ENCODE measurements around the gene GNAI1.

GNAI1 gene

GRCh38 chr7:80134536-80135308, at the start of gene GNAI1:
Gene GNAI1 (plus strand): TSS chr7:80134831. CDS start chr7:80135161, 330 bp downstream.
- peak within 1 kb of the TSS; percentile 85 for H3K4me3 ChIP-seq (ENCODE audit: low read length)
- TF ChIP-seq ZNF274 (IDR thresholded peaks at IDR 0.05; ENCODE audit: low read depth, low read length), result no peak

- H3K4me3 ChIP-seq (ENCODE audit: low read length), result no peak overlapping the region
- TF ChIP-seq ZNF274 (IDR thresholded peaks at IDR 0.05; ENCODE audit: low read depth, low read length), result no peak
Measured at GRCh38 chr7:80087051-80087770, 47.4 kb upstream of the GNAI1 start.

GRCh38 chr7:80087771-80088170, 46.9 kb upstream of the GNAI1 start:
- no peak for TF ChIP-seq ZNF274 (IDR thresholded peaks at IDR 0.05; ENCODE audit: low read depth, low read length)

GRCh38 chr7:80088705-80089104, 45.9 kb upstream of the GNAI1 start:
- TF ChIP-seq ZNF274 (IDR thresholded peaks at IDR 0.05; ENCODE audit: low read depth, low read length), result no peak
- no peak overlapping the region for H3K4me3 ChIP-seq (ENCODE audit: low read length)

More at GRCh38 chr7:80087771-80088170, 46.9 kb upstream of the GNAI1 start:
- no peak overlapping the region for H3K4me3 ChIP-seq (ENCODE audit: low read length)

GRCh38 chr7:80089366-80089765, 45.3 kb upstream of the GNAI1 start:
- H3K4me3 ChIP-seq (ENCODE audit: low read length), result no peak overlapping the region
- no peak for TF ChIP-seq ZNF274 (IDR thresholded peaks at IDR 0.05; ENCODE audit: low read depth, low read length)

- TF ChIP-seq ZNF274 (IDR thresholded peaks at IDR 0.05; ENCODE audit: low read depth, low read length), result no peak
- H3K4me3 ChIP-seq (ENCODE audit: low read length), result no peak overlapping the region
Measured at GRCh38 chr7:80093349-80093748, 41.3 kb upstream of the GNAI1 start.

GRCh38 chr7:80095545-80095944, 39.1 kb upstream of the GNAI1 start:
- no peak overlapping the region for H3K4me3 ChIP-seq (ENCODE audit: low read length)
- no peak for TF ChIP-seq ZNF274 (IDR thresholded peaks at IDR 0.05; ENCODE audit: low read depth, low read length)

- H3K4me3 ChIP-seq (ENCODE audit: low read length), result no peak overlapping the region
- TF ChIP-seq ZNF274 (IDR thresholded peaks at IDR 0.05; ENCODE audit: low read depth, low read length), result no peak
Measured at GRCh38 chr7:80097756-80098155, 36.9 kb upstream of the GNAI1 start.

- no peak for TF ChIP-seq ZNF274 (IDR thresholded peaks at IDR 0.05; ENCODE audit: low read depth, low read length)
Measured at GRCh38 chr7:80098795-80099194, 35.8 kb upstream of the GNAI1 start.

GRCh38 chr7:80100254-80100653, 34.4 kb upstream of the GNAI1 start:
- TF ChIP-seq ZNF274 (IDR thresholded peaks at IDR 0.05; ENCODE audit: low read depth, low read length), result no peak
- no peak overlapping the region for H3K4me3 ChIP-seq (ENCODE audit: low read length)

More at GRCh38 chr7:80098795-80099194, 35.8 kb upstream of the GNAI1 start:
- no peak overlapping the region for H3K4me3 ChIP-seq (ENCODE audit: low read length)

- no peak overlapping the region for H3K4me3 ChIP-seq (ENCODE audit: low read length)
- no peak for TF ChIP-seq ZNF274 (IDR thresholded peaks at IDR 0.05; ENCODE audit: low read depth, low read length)
Measured at GRCh38 chr7:80105701-80106408, 28.8 kb upstream of the GNAI1 start.

- H3K4me3 ChIP-seq (ENCODE audit: low read length), result no peak overlapping the region
- no peak for TF ChIP-seq ZNF274 (IDR thresholded peaks at IDR 0.05; ENCODE audit: low read depth, low read length)
Measured at GRCh38 chr7:80106498-80107113, 28.0 kb upstream of the GNAI1 start.

- H3K4me3 ChIP-seq (ENCODE audit: low read length), result no peak overlapping the region
- no peak for TF ChIP-seq ZNF274 (IDR thresholded peaks at IDR 0.05; ENCODE audit: low read depth, low read length)
Measured at GRCh38 chr7:80107278-80107677, 27.4 kb upstream of the GNAI1 start.

- TF ChIP-seq ZNF274 (IDR thresholded peaks at IDR 0.05; ENCODE audit: low read depth, low read length), result no peak
- no peak overlapping the region for H3K4me3 ChIP-seq (ENCODE audit: low read length)
Measured at GRCh38 chr7:80110376-80110775, 24.3 kb upstream of the GNAI1 start.

Data from GM08714 (cell line).